Left forelimb (tissue), 1 donor: ENCODE measurements around the gene SMIM20.
"Not testable (repeated sequence)": the region's sequence is repeated elsewhere in the genome, so short reads cannot be mapped to it uniquely, and the experiment has no call there.

Experiments
- DNase-seq: peaks from one replicate; pipeline ENCODE4 v3.0.0-alpha.2; 2018; ENCODE audit warnings: low spot score

SMIM20 gene

DNA sequence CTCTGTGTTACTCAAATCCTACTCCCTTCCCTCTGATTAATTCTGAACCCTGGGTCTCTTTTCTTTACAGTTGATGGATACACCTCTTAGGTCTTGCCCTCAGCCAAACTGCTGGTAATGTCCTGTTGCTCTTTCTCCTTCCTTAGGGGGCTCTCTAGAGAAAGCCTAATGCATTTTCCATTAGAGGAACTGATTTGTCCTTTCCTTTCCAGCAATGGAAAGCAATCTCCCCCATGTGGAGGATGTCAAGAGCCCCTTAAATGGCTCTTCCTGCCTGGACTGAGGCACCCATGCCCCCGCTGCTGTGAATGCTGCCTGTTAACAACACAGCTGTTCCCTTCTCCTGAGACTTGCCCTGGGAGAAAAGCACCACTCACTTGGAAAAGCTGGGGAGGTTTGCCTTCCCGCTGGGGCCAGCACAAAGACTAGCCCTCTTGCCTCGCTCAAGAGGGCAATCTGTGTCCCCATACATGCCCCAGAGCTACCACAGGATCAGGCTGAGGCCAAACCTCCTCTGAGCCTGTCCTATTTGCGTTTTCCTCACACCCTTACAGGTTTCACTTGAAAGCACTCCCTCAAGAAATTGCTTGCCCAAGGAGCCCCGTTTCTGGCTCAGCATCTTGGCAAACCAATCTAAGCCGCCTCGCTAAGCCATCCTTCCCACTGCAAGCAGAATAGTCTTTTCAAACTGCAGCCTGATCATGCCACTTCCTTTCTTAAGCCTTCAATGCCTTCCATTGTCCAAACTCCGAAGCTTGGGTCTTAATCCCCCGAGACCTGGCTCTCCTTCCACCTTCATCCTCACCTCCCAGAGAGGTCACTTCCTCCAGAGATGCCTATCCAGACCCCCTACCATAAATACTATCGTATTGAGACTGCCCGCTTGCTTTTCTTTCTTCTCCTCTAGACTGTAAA is 23.2 kb upstream of the SMIM20 start:
- no peak for DNase-seq

DNA sequence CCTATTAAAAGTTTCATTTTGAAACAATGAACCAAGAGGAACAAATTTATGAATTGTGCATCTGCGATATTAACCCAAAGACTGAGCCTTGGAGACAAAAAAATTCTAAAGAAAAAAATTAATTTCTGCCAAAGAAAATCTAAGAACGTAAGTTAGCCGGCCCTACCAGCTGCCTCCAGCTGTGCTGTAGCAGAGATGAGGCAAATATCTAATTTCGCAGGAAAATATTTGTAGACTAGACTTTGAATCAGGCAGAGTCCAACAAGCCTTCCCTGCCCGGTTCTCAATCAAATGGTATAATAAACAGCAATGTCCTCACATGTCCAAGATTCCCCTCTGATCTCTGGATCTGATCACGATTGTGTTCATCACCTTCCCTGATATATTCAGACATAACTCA is 21.2 kb upstream of the SMIM20 start:
- DNase-seq: no peak

DNA sequence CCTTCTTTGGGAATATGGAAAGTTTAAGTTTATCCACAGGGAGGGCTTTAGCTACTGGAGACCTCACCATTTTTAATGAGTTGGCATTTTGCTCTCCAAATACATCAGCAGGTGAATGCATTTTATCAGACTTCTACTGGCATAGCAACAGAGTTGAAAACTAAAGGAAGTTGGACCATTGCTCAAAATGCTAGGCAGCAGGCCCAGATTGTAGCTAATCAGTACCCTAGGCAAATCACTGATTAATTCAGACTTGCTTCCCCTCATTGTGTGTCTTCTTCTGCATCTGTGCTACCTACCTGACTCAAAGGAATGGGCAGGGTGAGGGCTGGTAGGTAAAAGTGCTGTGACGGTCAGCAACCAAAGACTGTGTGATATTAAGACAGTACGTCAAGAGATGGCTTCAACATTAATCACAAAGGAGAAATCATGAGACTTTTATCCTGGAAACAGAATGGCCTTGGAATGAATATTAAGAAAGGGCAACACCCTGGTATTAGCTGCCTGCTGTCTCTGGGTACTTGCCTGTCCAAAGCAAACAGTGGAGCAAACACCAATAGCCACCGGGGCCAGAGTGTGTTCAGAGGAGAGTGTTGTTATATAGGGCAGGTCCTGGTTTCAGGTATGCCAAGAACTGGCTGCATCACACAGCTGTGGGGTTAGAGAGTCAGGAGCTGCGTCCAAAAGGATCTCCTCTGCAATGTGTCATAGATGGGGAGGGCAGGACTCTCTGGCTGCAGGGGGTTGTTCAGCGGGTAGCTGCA is 17.1 kb upstream of the SMIM20 start:
- DNase-seq: no peak

DNA sequence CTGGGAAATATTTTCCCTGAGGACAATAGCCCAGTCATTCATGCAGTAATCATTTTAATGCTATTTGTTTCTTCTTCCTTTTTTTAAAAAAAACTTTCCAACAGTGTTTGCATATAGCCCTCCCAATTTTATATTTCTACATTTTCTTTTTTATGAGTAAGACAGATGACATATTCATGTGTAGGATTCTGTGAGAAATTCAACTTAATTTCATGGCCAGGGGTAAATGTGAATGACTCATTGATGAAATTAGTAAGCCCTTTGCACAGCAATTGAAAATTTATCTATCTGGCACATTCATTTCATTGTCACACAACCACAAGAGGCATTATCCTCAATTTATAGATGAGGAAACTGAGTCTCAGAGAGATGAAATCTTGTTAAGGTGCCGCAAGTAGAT is 13.7 kb upstream of the SMIM20 start:
- DNase-seq: no peak

DNA sequence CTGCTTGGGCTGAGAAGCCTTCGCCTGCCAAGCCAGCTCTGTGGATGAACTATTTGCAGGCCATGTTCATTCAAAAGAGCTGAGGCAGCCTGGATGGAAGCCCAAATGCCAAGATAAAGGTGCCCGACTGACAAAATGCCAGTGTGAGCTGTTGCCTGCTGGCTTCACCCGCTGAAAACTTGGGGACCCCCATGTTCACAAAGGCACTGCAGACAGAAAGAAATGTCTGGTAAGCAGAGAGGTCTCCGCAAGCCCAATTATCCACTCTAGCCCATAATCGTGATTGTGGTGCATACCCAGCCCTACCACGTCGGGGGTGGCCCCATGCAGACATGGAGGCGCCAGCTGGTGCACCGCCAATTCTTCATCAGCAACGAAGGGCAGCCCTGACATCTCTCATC is 13.0 kb upstream of the SMIM20 start:
- DNase-seq: no peak

DNA sequence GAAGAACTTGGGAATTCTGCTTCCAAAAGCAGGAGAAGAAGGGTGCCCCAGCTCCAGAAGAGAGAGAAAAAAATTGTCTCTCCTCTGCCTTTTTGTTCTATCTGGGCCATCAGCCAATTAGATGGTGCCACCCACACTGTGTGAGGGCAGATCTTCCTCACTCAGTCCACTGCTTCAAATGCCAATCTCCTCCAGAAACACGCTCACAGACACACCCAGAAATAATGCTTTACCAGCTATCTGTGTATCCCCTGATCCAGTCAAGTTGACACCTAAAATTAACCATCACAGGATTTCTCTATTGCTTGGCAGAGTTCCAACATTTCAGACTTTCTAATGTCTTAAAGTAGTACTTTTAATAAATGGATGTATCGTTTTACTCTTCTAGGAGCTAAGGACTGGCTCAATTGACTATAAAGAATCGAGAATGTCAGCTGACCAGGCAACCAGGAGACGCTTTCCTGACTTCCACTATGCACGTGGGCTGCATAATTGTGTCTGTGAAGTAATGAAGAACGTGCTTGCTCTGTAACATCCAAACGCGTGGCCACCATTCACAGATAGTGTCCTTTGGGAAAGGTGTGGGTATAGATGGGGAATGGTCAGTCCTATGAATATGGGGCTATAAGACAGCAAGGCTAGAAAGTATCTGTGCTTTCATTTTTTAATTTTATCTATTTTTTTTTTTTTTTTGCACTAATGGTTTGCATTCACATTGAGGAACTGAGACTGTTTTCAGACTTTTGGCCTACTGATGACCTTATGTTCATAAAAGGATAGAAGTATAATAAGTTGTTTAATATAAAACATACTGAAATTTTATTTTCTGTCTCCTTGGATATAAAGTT is 9.9 kb upstream of the SMIM20 start:
- no peak for DNase-seq

DNA sequence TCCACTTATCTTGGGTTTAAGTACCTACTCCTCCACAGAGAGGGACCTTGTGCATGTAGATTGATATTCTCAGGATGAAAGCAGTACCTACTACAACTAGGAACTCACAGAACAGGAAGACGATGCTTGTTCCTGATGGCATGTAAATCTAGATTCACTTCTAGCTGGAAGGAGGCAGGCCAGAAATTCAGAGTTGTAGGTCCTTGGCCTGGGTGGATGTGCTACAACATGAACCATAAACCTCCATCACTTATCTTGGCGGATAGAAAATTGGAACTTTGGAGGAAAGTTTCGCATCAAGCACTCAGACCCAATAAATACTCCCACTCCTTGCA is 9.3 kb upstream of the SMIM20 start:
- no peak for DNase-seq

DNA sequence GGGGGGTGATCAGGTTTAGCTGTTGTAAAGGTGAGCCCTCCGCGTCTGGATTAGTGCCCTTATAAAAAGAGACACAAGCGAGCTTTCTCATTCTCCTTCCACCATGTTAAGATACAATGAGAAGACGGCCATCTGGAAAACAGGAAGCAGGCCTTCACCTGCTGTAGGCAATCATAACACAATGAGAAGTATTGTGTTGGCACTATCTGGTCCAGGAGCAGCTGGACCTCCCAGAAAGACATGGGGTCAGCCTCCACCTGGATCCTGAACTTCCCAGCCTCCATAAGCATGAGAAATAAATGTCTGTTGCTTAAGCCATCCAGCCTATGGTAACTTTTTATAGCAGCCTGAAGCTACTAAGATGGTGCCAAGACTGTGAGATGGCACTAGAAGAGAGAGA is 8.6 kb upstream of the SMIM20 start:
- no peak for DNase-seq

DNA sequence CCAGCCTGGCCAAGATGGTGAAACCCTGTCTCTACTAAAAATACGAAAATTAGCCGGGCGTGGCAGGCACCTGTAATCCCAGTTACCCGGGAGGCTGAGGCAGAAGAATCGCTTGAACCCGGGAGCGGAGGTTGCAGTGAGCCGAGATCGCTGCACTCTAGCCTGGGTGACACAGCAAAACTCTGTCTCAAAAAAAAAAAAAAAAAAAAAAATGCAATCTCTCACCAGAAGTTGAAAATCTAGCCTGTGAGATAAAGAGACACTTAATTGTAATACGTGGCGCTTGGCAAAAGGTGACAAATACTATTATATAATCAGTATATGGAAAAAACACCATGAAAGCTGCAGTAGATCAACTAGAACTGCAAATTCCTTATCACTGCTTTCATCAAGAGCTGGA is 7.9 kb upstream of the SMIM20 start:
- DNase-seq: not testable (repeated sequence)

DNA sequence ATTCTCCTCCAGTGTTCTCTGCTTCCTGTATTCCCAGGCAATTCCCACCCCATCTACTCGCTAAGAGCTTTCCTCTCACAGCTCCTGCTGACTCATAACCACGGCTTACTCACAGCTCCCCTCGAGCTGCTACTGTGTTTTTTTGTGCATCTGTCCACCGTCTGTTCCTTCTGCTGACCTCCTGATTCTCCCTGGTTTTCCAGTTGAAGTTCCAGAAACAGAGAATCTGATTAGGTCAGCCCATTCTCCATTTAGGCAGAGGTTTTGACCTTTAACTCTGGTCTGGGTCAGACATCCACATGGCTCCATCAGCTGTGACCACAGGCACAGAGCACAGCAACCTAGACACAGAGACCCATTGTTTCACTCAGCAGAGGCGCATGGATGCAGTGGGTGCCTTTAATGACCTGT is 5.5 kb upstream of the SMIM20 start:
- no peak for DNase-seq

DNA sequence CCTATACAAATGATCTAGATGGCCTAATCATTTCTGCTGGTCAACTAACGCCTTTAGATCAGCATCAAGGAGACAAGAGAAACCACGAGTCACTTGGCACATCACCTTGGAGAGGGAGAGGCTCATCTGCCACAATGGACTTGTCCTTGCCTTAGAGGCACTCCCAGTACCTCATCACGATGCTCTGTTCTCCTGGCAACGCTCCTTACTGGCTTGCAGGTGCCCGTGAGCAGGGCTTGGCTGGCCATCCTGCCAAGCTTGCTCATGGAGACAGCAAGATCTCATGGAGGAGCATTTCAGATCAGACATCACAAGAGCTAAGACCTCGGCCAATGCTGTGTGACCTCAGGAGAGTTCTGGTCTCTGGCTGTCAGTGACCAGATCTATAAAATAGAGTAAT is 2.7 kb upstream of the SMIM20 start:
- no peak for DNase-seq

DNA sequence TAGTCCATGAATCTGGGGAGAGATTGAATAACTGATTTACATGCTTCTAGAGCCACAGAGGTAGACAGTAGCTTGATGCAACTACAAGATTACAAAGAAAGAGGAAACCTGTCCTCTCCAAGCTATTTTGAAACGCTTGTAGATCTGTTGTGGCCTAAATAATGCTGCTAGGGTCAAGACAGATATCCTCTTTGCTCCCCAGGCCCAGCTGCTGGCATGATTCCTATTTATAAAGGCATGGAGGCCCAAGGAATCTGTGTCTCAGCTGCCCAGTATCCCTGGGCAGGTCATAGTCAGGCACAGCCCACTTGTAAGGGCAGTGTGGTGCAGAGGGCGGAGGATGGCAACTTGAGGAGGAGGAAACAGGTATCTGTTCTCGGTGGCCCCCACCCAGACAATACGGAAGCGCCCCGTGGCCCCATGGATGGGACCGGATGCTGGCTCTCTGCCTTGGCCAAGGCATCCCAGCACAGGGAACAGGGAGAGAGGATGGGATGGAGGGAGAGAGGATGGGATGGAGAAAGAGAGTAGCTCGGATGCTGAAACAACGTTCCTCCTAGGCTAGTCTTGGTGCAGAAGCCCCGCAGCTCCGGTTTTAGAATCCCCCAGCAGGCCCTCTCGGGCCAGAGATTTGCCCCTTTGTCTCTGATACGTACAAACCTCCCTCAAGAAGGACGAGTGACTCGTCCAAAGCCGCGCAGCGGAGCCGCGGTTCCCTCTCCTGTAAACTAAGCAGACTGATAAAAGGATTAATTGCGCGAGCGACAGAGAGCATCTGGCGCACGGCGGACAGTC is 767 bp upstream of the SMIM20 start:
- DNase-seq: no peak

DNA sequence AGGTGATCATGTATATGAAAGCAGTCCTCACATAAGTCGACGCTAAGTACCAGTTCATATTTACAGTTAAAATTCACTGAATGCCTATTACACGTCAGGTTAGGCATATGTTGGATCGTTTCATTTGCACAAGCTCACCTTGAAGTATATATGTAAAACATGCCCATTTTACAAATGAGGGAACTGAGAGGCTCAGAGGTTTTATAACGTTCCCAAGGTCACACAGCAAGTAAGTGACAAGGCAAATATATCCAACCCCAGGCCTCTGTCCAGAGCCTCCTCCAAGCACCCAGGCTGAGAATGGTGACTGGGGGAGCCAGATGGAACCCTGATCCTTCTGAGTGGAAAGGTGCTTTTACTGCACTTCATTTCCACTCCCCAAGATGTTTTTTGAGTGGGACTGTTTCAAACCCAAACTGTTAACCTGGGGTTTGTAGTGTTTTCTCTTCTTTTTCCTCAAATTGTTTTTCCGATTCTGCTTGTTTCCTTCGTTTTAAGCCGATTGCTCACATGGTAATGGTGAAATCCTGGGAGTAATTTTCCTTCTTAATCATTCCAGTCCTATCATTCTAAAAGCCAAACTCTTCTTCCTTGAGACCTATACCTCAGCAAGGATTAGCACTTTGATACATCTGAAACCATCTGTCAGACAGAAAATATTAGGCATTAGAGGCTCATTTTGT is 791 bp downstream of the SMIM20 start:
- DNase-seq: no peak

DNA sequence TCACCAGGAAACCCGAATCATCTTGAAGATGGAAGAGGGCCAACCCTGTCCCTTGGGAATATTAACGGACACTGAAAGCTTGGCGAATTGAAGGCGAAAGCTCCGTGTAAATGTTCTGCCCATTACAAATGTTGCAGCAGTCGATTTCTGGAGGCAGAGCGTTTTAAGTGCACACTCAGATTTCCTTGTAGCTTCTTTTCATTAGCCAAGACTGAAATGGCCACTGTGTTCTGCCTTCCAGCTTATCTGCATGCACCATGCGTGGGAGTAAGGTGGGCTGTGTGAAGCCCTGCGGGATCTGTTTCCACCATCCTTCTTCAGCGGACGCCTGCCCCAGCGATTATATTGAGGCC is 1.3 kb downstream of the SMIM20 start:
- DNase-seq: no peak

DNA sequence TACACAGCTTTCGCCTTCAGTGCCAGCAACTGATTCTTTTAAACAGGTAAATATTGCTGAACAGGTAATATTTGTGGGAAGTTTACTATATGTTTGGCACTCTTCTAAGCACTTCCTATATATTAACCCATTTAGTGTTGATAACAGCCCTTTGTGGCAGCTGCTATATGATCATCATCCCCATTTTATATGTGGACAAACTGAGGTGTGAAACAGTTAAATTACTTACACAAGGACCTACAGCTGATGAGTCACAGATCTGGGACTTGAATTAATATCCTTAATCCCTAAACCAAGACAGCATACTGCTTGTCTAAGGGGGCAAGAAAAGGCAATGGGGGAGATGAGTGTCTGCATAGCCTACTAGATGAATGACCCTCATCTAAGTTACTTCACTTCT is 2.9 kb downstream of the SMIM20 start:
- no peak for DNase-seq

DNA sequence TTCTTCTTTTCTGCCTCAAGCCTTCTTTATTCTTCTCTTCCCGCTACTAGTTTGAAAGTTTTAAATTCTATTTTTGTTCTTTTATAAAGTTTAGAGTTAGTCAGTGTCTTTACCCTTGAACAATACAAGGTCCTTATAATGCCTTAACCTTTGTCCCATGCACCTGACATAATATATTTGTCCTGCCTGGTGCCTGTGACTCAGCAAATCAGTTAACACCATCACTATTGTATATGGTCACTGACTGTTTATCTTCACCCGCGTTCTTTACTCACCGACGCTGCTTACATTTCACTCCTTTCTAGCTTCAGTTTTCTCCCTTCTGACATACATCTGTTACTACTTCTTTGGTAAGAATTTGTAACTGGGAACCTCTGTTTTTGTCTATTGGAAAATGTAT is 5.7 kb downstream of the SMIM20 start:
- DNase-seq: no peak

DNA sequence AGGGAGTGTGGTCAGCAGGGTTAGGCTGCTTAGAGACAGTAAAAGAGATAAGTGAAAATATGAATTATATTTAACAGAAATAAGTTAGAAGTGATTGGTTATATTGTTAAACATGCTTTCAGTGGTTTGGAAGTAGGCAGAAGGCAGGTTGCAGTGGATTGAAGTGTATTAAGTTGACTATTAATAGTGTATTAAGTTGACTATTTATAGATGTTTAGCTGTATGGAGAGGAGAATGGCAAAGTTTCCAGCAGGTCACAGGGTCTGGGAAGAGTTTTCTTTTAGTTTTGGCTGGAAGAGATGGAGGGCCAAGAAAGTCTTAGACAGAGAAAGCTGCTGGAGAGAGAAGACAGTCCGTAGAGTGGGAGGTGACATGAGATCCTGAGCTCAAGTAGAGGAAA is 7.9 kb downstream of the SMIM20 start:
- no peak for DNase-seq

DNA sequence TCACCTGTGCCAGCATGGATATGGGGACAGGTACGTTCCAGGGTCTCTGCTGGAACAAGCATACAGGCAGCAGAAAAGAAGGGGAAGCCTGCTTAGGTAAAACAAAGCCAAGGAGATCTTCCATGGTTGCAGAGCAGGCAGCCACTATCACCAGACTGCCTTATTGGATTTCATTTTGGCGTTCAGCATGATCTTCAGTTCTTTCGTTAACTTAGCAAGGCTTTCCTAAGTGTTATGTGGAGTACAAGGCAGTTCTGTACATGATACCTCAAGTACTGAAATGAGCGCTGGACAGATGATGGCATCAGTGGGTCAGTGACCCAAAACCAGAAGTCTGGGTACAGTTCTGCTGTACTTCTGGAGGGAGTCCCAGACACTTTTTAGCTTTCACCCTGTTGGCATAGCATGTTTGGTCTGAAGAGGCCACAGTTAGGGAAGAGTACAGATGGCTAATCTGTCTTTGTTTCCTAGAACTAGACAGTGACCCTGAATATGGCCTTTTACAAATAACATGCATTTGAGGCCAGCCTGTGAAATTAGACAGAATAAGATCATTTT is 8.9 kb downstream of the SMIM20 start:
- no peak for DNase-seq

DNA sequence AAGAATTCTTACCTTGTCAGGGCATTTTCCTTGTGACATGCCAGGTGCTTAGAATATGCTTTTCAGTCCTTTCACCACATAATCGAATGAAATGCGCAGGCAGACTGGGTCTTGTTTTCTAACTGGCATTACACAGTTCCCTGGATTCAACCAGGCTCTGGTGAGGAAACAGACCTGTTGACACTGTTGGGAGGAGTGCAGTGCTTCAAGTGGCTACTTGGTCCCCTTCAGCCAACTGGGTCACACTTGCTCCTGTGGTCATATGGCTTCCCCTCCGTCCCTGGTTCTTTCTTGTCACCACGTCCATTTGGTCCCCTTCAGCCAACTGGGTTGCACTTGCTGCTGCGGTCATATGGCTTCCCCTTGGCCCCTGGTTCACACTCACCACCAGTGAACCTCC is 9.7 kb downstream of the SMIM20 start:
- no peak for DNase-seq

DNA sequence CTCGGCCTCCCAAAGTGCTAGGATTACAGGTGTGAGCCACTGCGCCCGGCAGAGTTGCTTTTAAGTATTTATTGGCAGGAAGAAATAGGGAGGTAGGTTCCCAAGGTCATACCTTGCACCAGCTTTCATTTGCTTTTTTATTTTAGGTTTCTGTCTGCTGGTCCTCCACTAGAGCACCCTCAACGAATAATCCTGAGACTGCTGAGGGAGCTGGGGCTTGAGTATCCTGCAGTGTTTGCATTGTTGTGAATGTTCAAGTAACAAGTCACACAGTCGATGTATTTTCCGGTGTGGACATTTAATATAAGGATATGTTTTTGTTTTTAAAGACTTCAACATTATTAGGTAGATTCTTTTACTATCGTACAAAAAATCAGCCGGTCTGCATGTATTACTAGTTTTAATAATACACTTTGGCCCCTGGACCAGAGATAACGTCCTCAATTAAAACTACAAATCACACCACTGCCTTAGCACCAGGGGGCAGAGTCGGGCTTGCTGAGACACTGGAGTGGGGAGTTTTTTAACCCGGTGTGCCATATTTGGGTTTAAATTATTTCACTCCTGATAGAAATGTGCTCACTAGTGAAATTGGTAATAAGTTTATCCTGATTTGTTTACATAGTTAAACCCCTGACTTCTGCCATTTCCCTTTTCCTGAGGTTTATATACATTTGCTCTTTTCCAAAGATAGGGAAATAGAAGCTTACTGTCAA is 11.6 kb downstream of the SMIM20 start:
- no peak for DNase-seq
